ENCODE results near the gene RABGGTA.

Gene RABGGTA

DNA sequence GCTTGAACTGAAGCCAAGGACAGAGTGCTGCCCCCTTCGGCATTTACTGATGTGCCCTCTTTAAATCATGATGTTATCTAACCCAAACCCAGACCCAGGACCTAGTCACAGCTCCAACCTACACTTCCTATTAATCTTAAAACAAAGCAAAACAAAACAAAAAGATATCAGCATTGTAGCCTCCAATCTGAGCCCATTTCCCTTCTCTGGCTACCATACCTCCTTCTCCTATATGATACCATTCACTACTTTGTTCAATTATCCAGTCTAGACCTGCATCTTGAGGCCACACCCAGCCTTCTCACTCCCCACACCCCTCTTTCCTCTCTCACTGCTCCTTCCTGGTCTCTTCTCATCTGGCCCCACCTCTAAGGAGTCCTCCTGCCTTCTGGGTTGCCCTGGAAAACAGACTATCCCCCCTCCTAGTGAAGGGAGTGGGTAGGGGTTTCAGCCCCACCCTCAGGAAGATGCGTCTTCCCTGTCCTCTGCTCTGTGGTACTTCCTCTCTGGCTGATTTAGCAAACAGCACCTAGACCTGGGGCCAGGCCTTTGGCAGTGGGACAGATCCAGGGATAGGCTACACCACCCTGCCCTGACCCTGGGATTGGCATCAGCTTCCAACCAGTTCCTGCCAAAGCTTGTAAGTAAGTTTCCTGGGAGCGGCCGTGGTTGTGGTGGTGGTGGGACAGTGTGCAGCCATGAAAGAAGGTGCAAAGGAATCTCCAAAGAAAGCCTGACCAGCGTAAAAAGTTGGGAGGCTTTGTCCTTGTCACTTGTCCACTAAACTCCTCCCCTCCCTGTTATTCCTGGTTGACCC is 43.2 kb upstream of the RABGGTA start:
- Histone ChIP-seq H2BK15ac (replicated peaks; ENCODE audit: low read depth) (no peak overlapping the region), H3K4me3 (ENCODE audit: low read length) (no peak overlapping the region), H3K18ac (ENCODE audit: low read length) (no peak overlapping the region), H4K8ac (ENCODE audit: low read depth, low read length) (no peak overlapping the region), H2BK5ac (ENCODE audit: low read length) (no peak overlapping the region), H3K9ac (ENCODE audit: low read length) (no peak overlapping the region), H3K4me1 (ENCODE audit: control insufficient read depth, low read depth, low read length) (peaks cover 12% of the 10 kb centered on the region), H2AK5ac (ENCODE audit: low read length) (no peak overlapping the region), H2BK120ac (ENCODE audit: low read depth, low read length) (no peak overlapping the region), H3K4ac (ENCODE audit: low read depth, low read length) (no peak overlapping the region), H3K4me2 (ENCODE audit: low read length) (no peak overlapping the region), H3K79me1 (ENCODE audit: low read length) (no peaks in the 10 kb centered on the region), H3K27me3 (ENCODE audit: insufficient read depth, low read length, poor library complexity) (no peaks in the 10 kb centered on the region), H3K36me3 (ENCODE audit: control insufficient read depth, insufficient read depth, low read length) (peaks cover 1% of the 10 kb centered on the region), H4K5ac (ENCODE audit: low read length) (no peak overlapping the region), H3K56ac (ENCODE audit: low read length) (no peak overlapping the region), H3K79me2 (ENCODE audit: control insufficient read depth, insufficient read depth, low read length) (no peaks in the 10 kb centered on the region), H3K27ac (ENCODE audit: low read depth, low read length) (no peak overlapping the region), H3K23ac (ENCODE audit: low read length) (no peak overlapping the region)
- no peak for DNase-seq
- no CpG with 5 or more reads among the region's 5 CpGs for WGBS (ENCODE audit: extremely low coverage, insufficient coverage, low lambda C conversion rate)

- Histone ChIP-seq H3K79me2 (ENCODE audit: control insufficient read depth, insufficient read depth, low read length) (no peaks in the 10 kb centered on the region), H2BK15ac (replicated peaks; ENCODE audit: low read depth) (no peak overlapping the region), H4K8ac (ENCODE audit: low read depth, low read length) (no peak overlapping the region), H3K4me1 (ENCODE audit: control insufficient read depth, low read depth, low read length) (peaks cover 12% of the 10 kb centered on the region), H3K27ac (ENCODE audit: low read depth, low read length) (no peak overlapping the region), H3K4ac (ENCODE audit: low read depth, low read length) (no peak overlapping the region), H3K79me1 (ENCODE audit: low read length) (no peaks in the 10 kb centered on the region), H3K27me3 (ENCODE audit: insufficient read depth, low read length, poor library complexity) (no peaks in the 10 kb centered on the region), H2AK5ac (ENCODE audit: low read length) (no peak overlapping the region), H3K18ac (ENCODE audit: low read length) (no peak overlapping the region), H4K5ac (ENCODE audit: low read length) (no peak overlapping the region), H3K4me2 (ENCODE audit: low read length) (no peak overlapping the region), H2BK5ac (ENCODE audit: low read length) (no peak overlapping the region), H3K9ac (ENCODE audit: low read length) (no peak overlapping the region), H3K4me3 (ENCODE audit: low read length) (no peak overlapping the region), H3K56ac (ENCODE audit: low read length) (no peak overlapping the region), H3K36me3 (ENCODE audit: control insufficient read depth, insufficient read depth, low read length) (peaks cover 1% of the 10 kb centered on the region), H3K23ac (ENCODE audit: low read length) (no peak overlapping the region), H2BK120ac (ENCODE audit: low read depth, low read length) (no peak overlapping the region)
- WGBS (ENCODE audit: extremely low coverage, insufficient coverage, low lambda C conversion rate): no CpG with 5 or more reads among the region's 2 CpGs
- DNase-seq: no peak
These were observed 42.5 kb upstream of the RABGGTA start for GRCh38 chr14:24313913-24314312.

DNA sequence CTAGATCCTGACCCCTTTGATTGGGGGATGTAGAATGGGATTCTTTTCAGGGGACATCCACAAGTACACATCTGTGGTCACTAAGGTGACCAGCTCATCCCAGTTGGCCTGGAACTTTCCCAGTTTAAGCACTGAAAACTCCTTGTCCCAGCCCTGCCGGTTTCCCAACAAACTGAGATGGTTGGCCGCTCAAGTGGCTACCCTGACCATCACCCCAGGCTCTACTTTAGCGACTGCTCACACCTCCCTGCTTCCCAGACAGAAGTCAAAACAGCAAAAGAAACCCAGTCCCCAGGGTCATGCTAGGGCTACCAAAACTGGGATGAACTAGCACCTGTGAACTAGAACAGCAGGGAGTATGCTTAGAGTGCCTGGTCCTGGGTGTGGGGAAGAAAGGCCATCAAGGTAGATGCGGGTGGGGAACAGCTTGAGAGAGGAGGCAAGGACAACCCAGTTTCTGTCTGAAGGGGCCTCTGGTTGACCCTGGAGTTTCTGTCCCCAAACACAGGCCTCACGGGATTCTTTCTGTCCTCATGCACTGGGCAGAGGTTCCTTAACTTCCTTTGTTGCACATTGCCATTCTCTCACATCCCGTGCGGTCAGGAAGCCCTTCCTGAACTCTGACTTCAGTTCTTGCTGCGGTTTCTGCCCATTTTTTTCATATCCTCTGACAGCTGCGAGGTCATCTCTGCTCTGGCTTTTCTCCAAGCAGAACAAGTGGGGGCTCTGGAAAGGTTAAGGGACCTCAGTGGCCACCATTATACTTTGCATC is 41.5 kb upstream of the RABGGTA start:
- Histone ChIP-seq H3K79me2 (ENCODE audit: control insufficient read depth, insufficient read depth, low read length) (no peaks in the 10 kb centered on the region), H3K9ac (ENCODE audit: low read length) (no peak overlapping the region), H2BK5ac (ENCODE audit: low read length) (no peak overlapping the region), H3K4me1 (ENCODE audit: control insufficient read depth, low read depth, low read length) (peaks cover 12% of the 10 kb centered on the region), H3K79me1 (ENCODE audit: low read length) (peaks cover 2% of the 10 kb centered on the region), H3K36me3 (ENCODE audit: control insufficient read depth, insufficient read depth, low read length) (peaks cover 1% of the 10 kb centered on the region), H3K27me3 (ENCODE audit: insufficient read depth, low read length, poor library complexity) (no peaks in the 10 kb centered on the region), H2BK120ac (ENCODE audit: low read depth, low read length) (no peak overlapping the region), H2AK5ac (ENCODE audit: low read length) (no peak overlapping the region), H4K8ac (ENCODE audit: low read depth, low read length) (no peak overlapping the region), H4K5ac (ENCODE audit: low read length) (no peak overlapping the region), H3K4ac (ENCODE audit: low read depth, low read length) (no peak overlapping the region), H2BK15ac (replicated peaks; ENCODE audit: low read depth) (no peak overlapping the region), H3K23ac (ENCODE audit: low read length) (no peak overlapping the region), H3K27ac (ENCODE audit: low read depth, low read length) (no peak overlapping the region), H3K18ac (ENCODE audit: low read length) (no peak overlapping the region), H3K4me3 (ENCODE audit: low read length) (no peak overlapping the region), H3K56ac (ENCODE audit: low read length) (no peak overlapping the region), H3K4me2 (ENCODE audit: low read length) (no peak overlapping the region)
- DNase-seq: no peak
- WGBS (ENCODE audit: extremely low coverage, insufficient coverage, low lambda C conversion rate): no CpG with 5 or more reads among the region's 9 CpGs

DNA sequence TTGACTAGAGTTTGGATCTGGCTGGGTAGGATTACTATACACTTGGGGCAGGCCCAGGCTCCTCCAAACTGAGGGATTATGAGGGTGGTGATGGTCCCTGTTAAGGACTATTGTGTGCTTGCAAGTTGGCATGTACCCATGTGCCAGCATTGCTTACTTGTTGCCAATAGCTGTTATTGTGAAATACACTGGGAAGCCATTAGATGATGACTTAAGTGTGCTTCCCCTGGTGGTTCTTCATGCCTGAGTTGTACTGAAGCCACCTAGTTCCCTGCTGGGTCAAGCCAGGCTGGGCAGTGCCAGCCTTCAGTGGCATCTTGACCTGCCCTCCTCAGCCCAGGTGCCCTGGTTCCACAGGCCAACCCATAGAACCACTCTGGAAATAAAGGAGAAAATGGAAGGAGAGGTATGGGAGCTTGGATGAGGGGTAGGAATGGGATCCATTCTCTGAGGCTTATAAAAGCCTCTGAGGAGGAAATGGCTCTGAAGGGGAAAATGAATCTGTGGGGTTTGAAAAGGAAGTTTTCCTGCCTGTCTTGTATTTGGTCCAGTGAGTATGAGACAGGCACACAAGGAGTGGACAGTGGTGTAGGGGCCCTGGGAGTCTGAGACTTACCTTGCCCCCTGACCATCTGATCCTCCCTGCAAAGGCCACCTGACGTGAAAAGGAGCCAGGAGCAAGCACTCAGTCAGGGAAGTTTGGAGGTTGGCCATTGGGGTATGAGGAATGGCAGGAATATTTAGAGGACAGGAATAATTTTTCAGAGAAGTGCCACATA is 40.6 kb upstream of the RABGGTA start:
- no CpG with 5 or more reads among the region's 1 CpG for WGBS (ENCODE audit: extremely low coverage, insufficient coverage, low lambda C conversion rate)

GRCh38 chr14:24310646-24311604 is 39.5 kb upstream of the RABGGTA start, which contains the start of gene LTB4R:
LTB4R (plus strand) TSS chr14:24311502; CDS start chr14:24315652, 4,150 bp downstream.
- no peak within 1 kb of the TSS for H2AK5ac ChIP-seq (ENCODE audit: low read length)
- peaks cover 2% of the 10 kb centered on the region for H3K79me1 ChIP-seq (ENCODE audit: low read length)
- H2BK120ac ChIP-seq (ENCODE audit: low read depth, low read length): no peak within 1 kb of the TSS
- no peak within 1 kb of the TSS for H2BK5ac ChIP-seq (ENCODE audit: low read length)
- no peak within 1 kb of the TSS for H3K4me3 ChIP-seq (ENCODE audit: low read length)
- no peak within 1 kb of the TSS for H3K56ac ChIP-seq (ENCODE audit: low read length)
- WGBS (ENCODE audit: extremely low coverage, insufficient coverage, low lambda C conversion rate): no CpG with 5 or more reads among the region's 99 CpGs
- no peak within 1 kb of the TSS for H3K23ac ChIP-seq (ENCODE audit: low read length)
- no peak within 1 kb of the TSS for H3K18ac ChIP-seq (ENCODE audit: low read length)
- no peak within 1 kb of the TSS for H4K8ac ChIP-seq (ENCODE audit: low read depth, low read length)
- H2BK15ac ChIP-seq (replicated peaks; ENCODE audit: low read depth): no peak within 1 kb of the TSS
- no peak for DNase-seq
- no peak within 1 kb of the TSS for H3K9ac ChIP-seq (ENCODE audit: low read length)
- H3K27me3 ChIP-seq (ENCODE audit: insufficient read depth, low read length, poor library complexity): no peaks in the 10 kb centered on the region
- H3K36me3 ChIP-seq (ENCODE audit: control insufficient read depth, insufficient read depth, low read length): peaks cover 2% of the 10 kb centered on the region
- no peak within 1 kb of the TSS for H3K27ac ChIP-seq (ENCODE audit: low read depth, low read length)
- H4K5ac ChIP-seq (ENCODE audit: low read length): no peak within 1 kb of the TSS
- H3K79me2 ChIP-seq (ENCODE audit: control insufficient read depth, insufficient read depth, low read length): no peaks in the 10 kb centered on the region
- H3K4ac ChIP-seq (ENCODE audit: low read depth, low read length): no peak within 1 kb of the TSS
- no peak within 1 kb of the TSS for H3K4me2 ChIP-seq (ENCODE audit: low read length)
- no peaks in the 10 kb centered on the region for H3K4me1 ChIP-seq (ENCODE audit: control insufficient read depth, low read depth, low read length)

More for the DNA sequence above, 40.6 kb upstream of the RABGGTA start:
- no peak for DNase-seq
- H4K5ac ChIP-seq (ENCODE audit: low read length): no peak overlapping the region
- H3K79me1 ChIP-seq (ENCODE audit: low read length): peaks cover 2% of the 10 kb centered on the region
- no peak overlapping the region for H2BK120ac ChIP-seq (ENCODE audit: low read depth, low read length)
- no peak overlapping the region for H3K4me3 ChIP-seq (ENCODE audit: low read length)
- H3K9ac ChIP-seq (ENCODE audit: low read length): no peak overlapping the region
- no peak overlapping the region for H3K27ac ChIP-seq (ENCODE audit: low read depth, low read length)
- H3K27me3 ChIP-seq (ENCODE audit: insufficient read depth, low read length, poor library complexity): no peaks in the 10 kb centered on the region
- H3K4ac ChIP-seq (ENCODE audit: low read depth, low read length): no peak overlapping the region
- no peaks in the 10 kb centered on the region for H3K79me2 ChIP-seq (ENCODE audit: control insufficient read depth, insufficient read depth, low read length)
- H3K23ac ChIP-seq (ENCODE audit: low read length): no peak overlapping the region
- peaks cover 7% of the 10 kb centered on the region for H3K4me1 ChIP-seq (ENCODE audit: control insufficient read depth, low read depth, low read length)
- no peak overlapping the region for H3K56ac ChIP-seq (ENCODE audit: low read length)
- H3K36me3 ChIP-seq (ENCODE audit: control insufficient read depth, insufficient read depth, low read length): peaks cover 1% of the 10 kb centered on the region
- no peak overlapping the region for H2BK15ac ChIP-seq (replicated peaks; ENCODE audit: low read depth)
- H3K4me2 ChIP-seq (ENCODE audit: low read length): no peak overlapping the region
- H2AK5ac ChIP-seq (ENCODE audit: low read length): no peak overlapping the region
- H2BK5ac ChIP-seq (ENCODE audit: low read length): no peak overlapping the region
- no peak overlapping the region for H3K18ac ChIP-seq (ENCODE audit: low read length)
- H4K8ac ChIP-seq (ENCODE audit: low read depth, low read length): no peak overlapping the region
